Hematopoietic multipotent progenitor cell treated with erythropoietin and hydrocortisone succinate and interleukin-3 and kit ligand, for 4 days (in vitro differentiated cells): ENCODE data around the gene CBFA2T3.
"Not testable (repeated sequence)": the region's sequence is repeated elsewhere in the genome, so short reads cannot be mapped to it uniquely, and the experiment has no call there.

Experiments used
- DNase-seq: peaks from one replicate; pipeline ENCODE4 v3.0.0-alpha.2; 2015

CBFA2T3 gene

DNA sequence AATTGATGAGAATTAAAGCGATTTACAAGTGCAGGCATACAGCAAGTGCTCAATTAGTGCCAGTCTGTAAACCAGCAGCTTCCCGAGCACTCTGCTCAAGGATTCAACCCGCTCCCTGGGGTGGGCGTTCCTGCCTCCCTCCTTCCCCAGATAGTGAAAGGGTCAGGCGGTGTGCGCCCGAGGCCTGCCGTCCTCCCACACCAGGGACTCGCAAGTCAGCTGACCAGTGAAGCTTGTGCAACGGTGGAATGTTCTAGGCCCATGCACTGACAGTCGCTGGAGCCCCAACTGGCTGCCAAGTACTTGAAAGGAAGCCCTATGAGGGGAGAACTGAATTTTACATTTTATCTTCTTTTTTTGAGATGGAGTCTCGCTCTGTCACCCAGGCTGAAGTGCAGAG lies 57.1 kb downstream of the CBFA2T3 start:
- DNase-seq, result no peak

GRCh38 chr16:88918896-88919295 lies 58.1 kb downstream of the CBFA2T3 start:
- not testable (repeated sequence) for DNase-seq

DNA sequence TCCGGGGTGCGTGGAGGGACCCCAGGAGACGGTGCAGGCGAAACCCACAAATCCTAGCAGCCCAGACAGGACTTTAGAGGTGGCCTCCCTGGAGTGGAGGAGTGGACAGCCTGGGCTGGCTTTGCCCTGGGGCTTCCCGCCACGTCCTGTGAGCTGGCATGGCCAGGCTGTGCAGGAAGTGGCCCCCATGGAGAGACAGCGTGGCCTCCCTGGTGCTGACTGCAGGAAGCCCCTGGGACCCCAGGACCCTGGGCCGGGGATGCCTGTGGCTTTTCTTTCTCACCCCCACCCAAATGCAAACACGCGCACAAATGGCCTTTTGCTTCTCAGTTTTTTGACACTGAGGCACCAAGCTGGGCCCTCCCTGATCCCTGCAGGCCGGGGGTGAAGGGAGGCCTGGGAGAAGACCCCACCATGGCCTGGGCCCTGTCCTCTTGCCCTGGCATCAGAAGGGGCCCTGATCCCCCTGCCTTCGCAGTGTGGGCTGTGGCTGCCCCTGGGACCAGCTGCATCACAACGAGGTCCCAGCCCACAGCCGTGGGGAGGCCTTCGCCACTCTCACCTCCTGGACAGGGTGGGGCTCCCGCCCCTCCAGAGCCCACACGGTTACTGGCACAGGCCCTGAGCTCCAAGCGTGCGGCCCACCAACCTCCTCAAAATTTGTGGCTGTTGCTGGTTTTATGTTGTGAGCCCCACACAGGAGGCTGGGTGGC lies 58.9 kb downstream of the CBFA2T3 start:
- DNase-seq, result no peak

DNA sequence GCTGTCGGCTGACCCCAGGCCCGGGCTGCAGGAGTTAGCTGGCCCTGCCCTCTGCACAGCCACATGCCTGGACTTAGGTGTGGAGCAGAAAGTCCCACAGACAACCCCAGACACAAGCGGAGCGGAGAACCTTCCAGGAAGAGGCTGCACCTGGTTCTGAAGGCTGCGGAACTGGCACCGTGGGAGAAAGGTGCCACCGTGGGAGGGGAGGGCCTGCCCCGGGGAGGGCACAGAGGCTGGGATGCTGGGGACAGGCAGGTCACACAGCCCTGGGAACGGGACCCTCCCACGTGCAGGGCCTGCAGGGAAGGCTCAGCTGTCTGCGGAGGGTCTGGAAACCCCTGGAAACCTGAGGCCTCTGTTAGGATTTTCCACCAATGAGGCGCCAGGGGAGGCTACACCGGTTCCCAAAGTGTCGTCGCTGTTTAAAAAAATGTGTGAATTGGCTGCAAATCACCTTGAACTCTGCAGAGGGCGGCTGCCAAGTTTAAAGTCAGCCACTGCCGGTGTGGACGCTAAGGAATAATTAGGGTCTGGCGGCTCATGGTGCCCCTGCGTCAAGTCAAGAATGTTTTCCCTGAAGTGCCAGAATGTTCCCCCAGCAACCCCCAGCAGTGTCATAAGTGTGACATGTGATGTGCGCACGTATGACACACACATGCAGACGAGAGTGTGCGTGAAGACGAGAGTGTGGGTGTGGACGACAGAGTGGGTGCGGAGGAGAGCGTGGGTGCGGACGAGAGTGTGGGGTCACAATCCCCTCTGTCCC lies 59.7 kb downstream of the CBFA2T3 start:
- DNase-seq, result no peak

DNA sequence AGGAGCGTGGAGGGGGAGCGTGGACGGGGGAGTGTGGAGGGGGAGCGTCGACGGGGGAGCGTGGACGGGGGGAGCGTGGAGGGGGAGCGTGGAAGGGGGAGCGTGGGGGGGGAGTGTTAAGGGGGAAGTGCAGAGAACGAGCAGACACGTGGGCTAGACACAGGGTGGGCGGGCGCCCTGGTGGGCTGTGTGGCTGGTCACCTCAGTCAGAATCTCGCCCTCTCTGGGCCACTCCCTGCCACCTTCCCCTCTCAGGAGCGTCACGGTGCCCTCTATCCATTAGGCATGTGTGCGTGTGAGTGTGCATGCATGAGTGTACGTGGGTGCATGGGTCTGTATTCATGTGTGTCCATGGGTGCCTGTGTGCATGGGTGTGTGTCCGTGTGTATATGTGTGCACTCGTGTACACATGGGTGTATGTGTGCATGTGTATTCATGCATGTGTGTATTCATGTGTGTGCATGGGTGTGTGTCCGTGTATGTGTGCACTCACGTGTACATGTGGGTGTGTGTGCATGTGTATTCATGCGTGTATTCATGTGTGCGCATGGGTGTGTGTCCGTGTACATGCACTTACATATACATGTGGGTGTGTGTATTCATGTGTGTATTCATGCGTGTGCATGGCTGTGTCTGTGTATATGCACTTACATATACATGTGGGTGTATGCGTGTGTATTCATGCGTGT lies 61.2 kb downstream of the CBFA2T3 start:
- no peak for DNase-seq

DNA sequence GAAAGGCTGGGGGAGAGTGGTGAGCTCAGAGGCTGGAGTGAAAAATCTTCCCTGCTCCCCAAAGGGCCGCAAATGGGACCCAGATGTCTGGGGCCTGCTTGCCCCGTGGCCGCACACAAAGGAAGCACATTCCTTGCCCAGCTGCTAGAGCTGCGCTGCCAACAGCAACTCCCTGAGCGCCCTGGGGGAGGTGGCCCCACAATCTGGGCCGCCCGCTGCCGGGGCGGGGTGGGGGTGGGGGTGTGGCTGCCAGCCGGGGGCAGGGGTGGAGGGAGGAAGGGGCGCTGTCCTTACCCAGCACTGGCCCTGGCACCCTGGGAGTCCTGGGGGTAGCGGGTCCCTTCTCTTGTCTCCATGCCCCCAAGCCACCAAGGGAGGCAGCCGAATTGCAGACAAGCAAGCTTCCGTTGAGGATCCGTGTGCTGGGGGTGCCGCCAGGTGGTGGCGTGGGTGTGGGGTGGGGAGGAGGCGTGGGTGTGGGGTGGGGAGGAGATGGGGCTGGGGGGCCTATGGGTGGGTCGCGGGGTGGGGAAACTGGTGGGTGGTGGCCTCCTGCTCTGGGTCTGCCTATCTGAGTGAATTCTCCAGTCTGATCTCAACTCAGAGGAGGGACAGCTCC lies 62.1 kb downstream of the CBFA2T3 start:
- DNase-seq, result no peak

DNA sequence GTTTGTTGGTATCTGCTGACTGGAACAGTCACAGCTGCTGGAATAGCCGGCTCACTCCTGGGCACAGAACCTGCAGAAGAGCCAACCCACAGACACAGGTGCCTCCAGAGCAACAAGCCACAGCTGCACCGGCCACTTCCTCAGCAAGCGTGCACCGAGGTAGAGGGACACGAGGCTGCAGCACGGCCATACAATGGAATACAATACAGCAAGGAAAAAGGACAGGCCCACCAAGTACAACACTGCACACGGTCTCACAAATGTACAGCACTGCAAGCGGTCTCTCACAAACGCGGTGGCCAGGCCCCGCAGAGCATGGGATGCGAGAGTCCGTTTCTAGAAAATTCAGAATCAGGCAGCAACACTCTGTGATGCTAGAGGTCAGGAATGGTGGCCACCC lies 63.1 kb downstream of the CBFA2T3 start:
- DNase-seq, result no peak

- DNase-seq, result no peak
Measured at GRCh38 chr16:88913001-88913612, 63.9 kb downstream of the CBFA2T3 start.

GRCh38 chr16:88912556-88912955 lies 64.5 kb downstream of the CBFA2T3 start:
- no peak for DNase-seq

GRCh38 chr16:88911946-88912310 lies 65.1 kb downstream of the CBFA2T3 start:
- DNase-seq, result no peak

DNA sequence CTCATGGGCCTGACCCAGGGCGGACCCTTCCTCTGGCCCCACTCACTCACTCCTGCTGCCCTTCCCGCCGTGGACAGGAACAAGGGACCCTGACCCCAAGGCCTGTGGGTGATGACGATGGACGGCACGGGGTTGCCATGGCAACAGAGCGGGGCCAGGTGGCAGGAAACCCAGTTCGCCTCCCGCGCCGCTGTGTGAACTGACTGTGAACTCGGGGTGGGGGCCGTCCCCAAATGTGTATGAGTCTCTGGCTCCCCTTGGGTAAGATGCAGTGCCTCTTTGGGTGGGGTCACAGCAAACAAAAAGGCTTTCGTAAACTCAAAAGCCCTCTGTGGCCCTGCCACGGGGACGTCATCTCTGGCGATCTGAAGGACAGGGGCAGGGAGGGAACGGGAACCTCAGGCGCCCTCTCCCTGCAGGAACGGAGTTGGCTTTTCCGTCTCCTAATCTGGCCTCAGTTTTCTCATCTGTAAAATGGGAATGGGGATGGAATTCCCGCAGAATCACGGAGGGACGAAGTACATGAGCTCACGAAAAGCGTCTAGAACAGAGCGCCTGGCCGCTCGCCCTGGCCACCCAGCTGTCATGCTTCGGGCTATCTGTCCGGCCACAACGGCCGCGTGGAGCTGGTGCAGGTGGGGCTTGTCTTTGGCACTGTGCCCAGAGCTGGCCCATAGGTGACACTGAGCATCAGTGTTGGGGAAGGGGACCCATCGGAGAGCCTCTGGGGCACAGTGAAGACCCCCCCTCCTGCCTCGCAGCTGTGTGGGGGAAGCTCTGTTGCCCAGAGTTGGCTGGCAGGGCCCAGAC lies 65.7 kb downstream of the CBFA2T3 start:
- DNase-seq, result no peak

DNA sequence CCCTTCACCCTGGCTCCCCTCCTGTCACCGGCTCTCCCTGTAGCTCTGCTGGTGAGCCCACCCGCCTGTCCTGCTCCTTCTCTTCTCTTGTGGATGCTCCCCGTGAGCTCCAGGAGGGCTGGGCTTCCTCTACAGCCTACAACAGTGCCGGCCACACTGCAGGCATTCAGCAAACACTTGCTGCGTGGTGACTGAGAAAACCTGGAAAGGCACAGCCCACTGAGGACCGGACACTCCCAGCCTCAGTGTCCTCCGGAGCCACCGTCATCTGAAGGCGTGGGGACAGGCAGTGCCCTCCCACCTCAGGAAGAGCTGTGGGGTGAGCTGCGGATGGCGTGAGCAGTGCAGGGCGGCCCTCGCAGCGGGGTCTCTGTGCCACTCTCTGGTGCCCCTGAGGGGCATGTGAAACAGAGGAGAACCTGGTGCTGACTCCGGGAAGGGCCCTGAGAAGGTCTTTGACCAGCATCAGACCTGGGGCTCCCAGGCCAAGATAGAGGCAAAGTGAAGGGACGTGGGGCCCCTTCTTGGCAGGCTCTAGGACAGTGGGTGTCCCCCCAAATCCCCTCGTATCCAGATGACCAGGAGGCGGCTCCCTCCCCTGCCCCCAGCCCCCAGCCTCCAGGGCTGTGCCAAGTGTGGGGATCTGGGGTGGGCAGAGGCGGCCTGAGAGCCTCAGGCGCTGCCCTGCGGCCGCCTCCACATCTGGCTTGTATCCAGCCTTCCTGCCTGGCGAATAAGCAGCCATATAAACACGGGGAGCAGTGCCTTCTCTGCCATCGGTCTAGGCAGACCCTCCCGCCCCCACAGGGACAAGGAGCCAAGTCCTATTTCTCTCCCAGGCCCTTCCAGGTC lies 66.5 kb downstream of the CBFA2T3 start:
- DNase-seq, result no peak

DNA sequence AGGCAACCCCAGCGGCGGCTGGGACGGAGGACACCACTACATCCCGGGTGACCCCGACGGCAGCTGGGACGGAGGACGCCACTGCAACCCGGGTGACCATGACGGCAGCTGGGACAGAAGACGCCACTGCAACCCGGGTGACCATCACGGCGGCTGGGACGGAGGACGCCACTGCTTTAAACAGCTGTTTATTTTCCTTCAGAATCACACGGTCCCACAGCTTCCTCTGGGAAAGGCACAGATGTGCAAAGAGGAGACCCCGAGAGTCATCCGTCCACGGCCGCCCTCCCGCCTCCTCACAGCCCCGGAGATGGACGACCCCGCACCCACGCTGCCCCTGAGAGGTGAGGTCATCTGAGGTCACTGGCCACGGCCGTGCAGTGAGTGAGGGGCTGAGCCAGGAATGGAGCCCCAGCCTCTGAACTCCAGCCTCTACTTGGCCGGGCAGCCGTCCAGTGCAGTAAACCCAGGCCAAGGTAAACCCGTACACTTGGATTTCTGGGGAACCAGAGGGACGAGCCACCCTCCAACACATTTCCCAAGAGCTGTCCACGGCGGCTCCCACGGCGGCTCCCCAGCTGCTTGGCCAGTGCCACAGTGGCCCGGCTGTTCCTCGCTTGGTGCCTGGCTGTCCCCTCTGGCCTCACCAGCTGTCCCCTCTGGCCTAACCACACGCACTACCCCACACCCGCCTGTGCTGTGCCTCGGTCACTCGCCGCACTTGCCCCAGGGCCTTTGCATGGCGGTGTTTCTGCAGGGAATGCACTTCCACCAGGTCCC lies 67.4 kb downstream of the CBFA2T3 start:
- no peak for DNase-seq

DNA sequence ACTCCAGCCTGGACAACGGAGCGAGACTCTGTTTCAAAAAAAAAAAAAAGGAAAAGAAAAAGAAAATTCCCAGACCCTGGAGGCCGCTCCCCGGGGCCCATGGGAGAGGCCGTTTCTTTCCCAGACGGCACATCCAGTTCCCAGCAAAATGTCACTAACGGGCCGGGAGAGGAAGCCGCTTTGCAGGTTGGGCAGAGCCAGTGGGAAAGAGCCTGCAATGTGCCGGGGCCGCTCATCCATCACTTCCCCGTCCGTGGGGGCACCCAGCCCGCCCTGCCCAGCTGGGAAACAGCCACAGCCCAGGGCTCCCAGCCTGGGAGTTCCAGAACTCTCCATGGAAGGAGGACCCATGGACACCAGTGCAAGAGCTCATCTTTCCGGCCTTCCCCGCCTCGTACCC lies 68.7 kb downstream of the CBFA2T3 start:
- DNase-seq, result no peak

DNA sequence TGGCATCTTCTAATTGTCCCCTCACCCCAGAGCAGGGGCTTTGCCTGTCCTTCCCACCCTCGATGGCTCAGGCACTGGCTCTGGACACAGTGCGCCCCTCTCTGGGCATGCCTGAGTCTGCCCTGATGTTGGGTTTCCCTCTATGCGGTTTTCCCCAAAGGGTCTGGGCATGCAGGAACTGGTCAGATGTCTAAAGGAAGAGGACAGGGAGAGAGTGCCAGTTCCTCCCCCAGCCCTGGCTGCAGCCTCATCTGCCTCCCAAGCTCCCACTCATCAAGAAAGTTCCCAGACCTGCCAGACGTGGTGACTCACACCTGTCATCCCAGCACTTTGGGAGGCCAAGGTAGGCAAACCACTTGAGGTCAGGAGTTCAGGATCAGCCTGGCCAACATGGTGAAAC lies 69.2 kb downstream of the CBFA2T3 start:
- DNase-seq, result no peak

- DNase-seq, result no peak
Measured at GRCh38 chr16:88906535-88907105, 70.4 kb downstream of the CBFA2T3 start.

DNA sequence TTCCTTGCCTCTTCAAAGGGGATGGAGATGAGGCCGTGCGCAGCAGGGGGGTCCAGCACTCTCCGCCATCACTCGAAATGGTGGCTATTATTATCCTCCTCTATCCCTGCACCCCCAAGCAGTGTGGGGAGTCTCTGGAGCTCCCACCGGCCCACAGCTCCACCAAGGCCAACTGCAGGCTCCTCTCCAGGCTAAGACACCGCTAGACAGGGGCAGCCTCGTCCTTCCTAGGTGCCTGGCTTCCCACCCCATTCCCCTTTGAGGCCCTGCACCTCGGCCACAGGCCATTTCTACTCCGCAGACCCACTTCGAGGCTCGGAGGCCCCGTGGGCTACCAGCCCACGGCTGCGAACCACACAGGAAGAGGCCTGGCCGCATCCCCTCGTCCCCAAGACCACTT lies 71.0 kb downstream of the CBFA2T3 start:
- DNase-seq, result no peak

DNA sequence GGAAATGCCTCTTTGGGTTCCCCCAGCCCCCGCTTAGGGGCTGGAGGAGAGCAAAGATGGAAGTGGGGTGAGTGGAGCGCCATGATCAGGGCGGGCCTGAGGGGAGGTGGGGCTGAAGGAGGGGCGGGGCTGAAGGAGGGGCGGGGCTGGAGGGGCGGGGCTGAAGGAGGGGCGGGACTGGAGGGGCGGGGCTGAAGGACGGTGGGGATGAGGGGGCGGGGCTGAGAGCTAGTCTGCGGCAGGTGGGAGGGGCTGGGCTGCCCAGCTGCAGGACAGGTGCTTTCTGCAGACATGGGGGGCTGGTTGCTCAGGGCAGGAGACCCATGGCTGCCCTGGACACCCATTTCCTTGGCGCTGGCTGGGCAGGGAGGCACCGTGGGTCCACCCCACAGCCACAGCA lies 71.4 kb downstream of the CBFA2T3 start:
- peak; percentile 72 for DNase-seq

GRCh38 chr16:88904676-88905365 lies 72.2 kb downstream of the CBFA2T3 start:
- DNase-seq, result no peak
